Measurements from ENCODE around the gene KLB. TPM values are rescaled to one million over a fixed set of nuclear protein-coding genes. Genes with fewer than 3 reads are reported as not detected.

Gene KLB
- total and polyA plus RNA-seq, 7 donors, result 0.16 to 1.6 (median 1.2) TPM; not detected in 2

DNA sequence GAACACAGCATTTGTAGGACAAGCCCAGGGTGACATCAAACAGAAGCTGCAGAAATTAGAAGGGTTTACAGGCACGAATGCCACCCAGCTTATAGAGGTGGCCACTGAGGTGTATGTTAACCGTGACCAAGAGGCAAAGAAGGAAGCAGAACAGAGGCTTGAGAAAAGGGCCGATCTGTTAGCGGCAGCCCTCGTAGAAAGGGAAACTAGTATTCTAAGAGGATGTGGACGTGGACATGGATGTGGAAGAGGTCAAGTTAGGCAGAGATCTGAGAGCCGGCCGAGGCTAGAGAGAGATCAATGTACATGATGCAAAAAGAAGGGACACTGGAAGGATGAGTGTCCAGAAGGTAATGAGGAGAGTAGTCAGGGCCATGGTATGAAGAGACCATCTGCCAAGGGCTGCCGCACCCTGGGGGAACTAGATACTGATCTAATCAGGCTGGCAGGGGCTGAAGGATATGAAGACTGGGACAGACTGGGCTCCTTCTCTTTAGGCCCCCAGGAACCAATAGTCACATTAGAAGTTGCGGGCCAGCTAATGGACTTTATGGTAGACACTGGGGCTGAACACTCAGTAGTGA is 79.6 kb downstream of the KLB start:
- Histone ChIP-seq H3K4me1 (no peaks in the 10 kb centered on the region), H3K36me3 (no peaks in the 10 kb centered on the region), H3K27ac (no peak overlapping the region), H3K9me3 (no peaks in the 10 kb centered on the region), H3K27me3 (no peaks in the 10 kb centered on the region), H3K4me3 (no peak overlapping the region)
- no peak for DNase-seq
- intact Hi-C loops (cut with DNase I), result no loop called here
- no peak for TF ChIP-seq EP300 (IDR thresholded peaks at IDR 0.05)
- no peak for TF ChIP-seq POLR2AphosphoS5 (IDR thresholded peaks at IDR 0.05)
- no peak for TF ChIP-seq POLR2A (IDR thresholded peaks at IDR 0.05)
- TF ChIP-seq, protein P1, sequence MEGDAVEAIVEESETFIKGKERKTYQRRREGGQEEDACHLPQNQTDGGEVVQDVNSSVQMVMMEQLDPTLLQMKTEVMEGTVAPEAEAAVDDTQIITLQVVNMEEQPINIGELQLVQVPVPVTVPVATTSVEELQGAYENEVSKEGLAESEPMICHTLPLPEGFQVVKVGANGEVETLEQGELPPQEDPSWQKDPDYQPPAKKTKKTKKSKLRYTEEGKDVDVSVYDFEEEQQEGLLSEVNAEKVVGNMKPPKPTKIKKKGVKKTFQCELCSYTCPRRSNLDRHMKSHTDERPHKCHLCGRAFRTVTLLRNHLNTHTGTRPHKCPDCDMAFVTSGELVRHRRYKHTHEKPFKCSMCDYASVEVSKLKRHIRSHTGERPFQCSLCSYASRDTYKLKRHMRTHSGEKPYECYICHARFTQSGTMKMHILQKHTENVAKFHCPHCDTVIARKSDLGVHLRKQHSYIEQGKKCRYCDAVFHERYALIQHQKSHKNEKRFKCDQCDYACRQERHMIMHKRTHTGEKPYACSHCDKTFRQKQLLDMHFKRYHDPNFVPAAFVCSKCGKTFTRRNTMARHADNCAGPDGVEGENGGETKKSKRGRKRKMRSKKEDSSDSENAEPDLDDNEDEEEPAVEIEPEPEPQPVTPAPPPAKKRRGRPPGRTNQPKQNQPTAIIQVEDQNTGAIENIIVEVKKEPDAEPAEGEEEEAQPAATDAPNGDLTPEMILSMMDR (IDR thresholded peaks at IDR 0.05), result no peak
- WGBS, 2 donors, result 88% methylated on average over 10 of the region's 10 CpGs

DNA sequence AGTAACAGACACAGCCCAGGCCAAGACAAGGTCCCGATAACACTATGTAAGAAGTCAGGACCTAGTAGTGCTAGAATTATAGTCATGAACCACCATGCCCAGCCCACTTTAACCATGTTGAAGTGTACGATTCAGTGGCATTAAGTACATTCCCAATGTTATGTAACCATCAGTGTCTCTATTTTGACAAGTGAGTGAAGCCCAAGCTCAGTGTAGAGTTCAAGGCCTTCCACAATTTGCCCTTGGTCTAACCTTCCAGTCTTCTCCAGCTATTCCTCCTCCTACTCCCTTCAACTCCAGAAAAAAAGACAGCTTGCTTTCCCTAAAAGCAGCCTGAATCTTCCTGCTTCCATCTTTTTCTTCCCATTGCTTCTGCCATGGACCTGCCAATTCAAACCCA is 83.6 kb downstream of the KLB start:
- H3K9me3 ChIP-seq, result no peaks in the 10 kb centered on the region
- WGBS, 2 donors, result 94 to 97% methylated on average over 2 of the region's 2 CpGs
- no peak for DNase-seq
- no peaks in the 10 kb centered on the region for H3K36me3 ChIP-seq
- TF ChIP-seq, protein P1 (IDR thresholded peaks at IDR 0.05), result no peak
- TF ChIP-seq POLR2AphosphoS5 (IDR thresholded peaks at IDR 0.05), result no peak
- no peak for TF ChIP-seq POLR2A (IDR thresholded peaks at IDR 0.05)
- no peak for TF ChIP-seq EP300 (IDR thresholded peaks at IDR 0.05)
- H3K4me1 ChIP-seq, result no peaks in the 10 kb centered on the region
- intact Hi-C loops (cut with DNase I), result no loop called here
- no peak overlapping the region for H3K27ac ChIP-seq
- no peak overlapping the region for H3K4me3 ChIP-seq
- no peaks in the 10 kb centered on the region for H3K27me3 ChIP-seq

GRCh38 chr4:39494354-39494753 is 87.6 kb downstream of the KLB start:
- Histone ChIP-seq H3K27ac (no peak overlapping the region), H3K27me3 (no peaks in the 10 kb centered on the region), H3K9me3 (no peaks in the 10 kb centered on the region), H3K36me3 (peaks cover 0 to 15% (median 8%) of the 10 kb centered on the region in 4 donors), H3K4me1 (no peaks in the 10 kb centered on the region), H3K4me3 (no peak overlapping the region)
- no peak for TF ChIP-seq POLR2AphosphoS5 (IDR thresholded peaks at IDR 0.05)
- no peak for DNase-seq
- WGBS, 2 donors, result 95 to 96% methylated on average over 1 of the region's 1 CpG
- intact Hi-C loops (cut with DNase I), result no loop called here

DNA sequence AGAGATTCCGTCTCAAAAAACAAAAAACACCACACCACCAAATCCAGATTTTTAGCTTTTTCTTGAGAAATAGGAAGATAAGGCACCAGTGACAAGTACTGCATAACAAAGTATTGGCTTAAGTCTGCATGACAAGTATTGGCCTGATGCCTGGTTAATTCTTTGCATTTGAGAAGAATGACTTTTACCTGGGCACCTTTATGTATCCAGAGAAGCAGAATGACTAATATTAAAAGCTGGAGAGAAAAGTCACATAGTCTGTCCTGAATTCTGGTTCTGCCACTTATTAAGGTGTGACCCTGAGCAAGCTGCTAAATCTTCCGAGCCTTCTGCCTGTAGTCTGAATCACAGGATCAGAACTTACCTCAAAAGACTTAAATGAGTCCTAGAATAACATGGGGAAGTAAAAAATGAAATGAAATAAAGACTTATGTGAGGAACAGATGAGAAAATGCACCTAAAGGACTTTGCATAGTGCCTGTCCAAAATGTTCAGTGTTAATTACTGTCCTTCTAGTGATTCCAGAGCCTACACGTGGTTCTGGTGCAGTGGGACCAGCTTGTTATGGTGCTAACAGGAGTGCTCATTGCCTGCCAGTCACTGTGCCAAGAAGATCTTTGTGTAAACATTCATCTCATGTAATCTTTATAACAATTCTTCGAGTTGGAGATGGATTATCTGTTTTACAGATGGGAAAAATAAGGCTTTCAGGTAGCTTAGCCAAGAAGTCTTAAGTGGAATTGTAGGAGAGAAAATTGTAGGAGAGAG is 88.9 kb downstream of the KLB start:
- Histone ChIP-seq H3K4me3 (no peak overlapping the region), H3K9me3 (no peaks in the 10 kb centered on the region), H3K4me1 (no peaks in the 10 kb centered on the region), H3K27me3 (no peaks in the 10 kb centered on the region), H3K36me3 (peaks cover 0 to 28% (median 13%) of the 10 kb centered on the region in 4 donors), H3K27ac (no peak overlapping the region)
- intact Hi-C loops (cut with DNase I), result no loop called here
- WGBS, 2 donors, result 49 to 72% methylated on average over 4 of the region's 4 CpGs
- DNase-seq, result no peak
- TF ChIP-seq POLR2AphosphoS5 (IDR thresholded peaks at IDR 0.05), result no peak
- no peak for TF ChIP-seq EP300 (IDR thresholded peaks at IDR 0.05)
- TF ChIP-seq, protein P1 (IDR thresholded peaks at IDR 0.05), result no peak
- no peak for TF ChIP-seq POLR2A (IDR thresholded peaks at IDR 0.05)

DNA sequence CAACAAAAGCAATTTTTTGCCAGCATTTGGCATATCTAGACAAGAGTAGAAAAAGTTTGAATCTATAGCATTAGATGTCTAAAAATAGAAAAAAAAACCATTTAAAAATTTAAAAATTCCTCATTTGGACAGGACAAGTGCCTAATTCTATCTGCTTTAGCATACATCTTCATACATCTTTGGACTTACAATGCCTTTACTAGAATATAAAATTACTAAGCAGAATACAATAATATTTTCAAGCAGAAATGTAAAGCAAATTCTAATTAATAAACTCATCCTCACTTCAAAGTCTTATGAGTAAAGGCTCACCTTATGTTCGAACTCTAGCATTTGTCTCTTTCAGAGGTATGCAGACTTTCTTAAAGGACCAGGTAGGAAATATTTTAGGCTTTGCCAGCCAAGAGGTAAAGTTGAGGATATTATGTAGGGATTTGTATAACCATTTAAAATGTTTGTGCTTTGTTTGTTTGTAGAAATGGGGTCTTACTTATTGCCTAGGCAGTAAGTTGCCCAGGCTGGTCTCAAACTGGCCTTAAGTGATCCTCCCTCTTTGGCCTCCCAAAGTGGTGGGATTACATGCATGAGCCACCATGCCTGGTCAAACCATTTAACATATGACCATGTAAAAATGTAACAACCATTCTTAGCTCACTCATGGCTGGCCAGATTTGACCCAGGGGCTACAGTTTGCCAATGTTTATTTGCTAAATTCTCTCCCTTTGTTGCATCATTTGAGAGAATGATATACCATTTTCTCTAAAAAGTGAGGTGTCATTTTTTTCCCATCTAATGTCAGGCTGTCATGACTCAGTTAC is 91.4 kb downstream of the KLB start:
- TF ChIP-seq POLR2AphosphoS5 (IDR thresholded peaks at IDR 0.05), result no peak
- TF ChIP-seq EP300 (IDR thresholded peaks at IDR 0.05), result no peak
- TF ChIP-seq, protein P1 (IDR thresholded peaks at IDR 0.05), result no peak
- no peak for TF ChIP-seq POLR2A (IDR thresholded peaks at IDR 0.05)
- WGBS, 2 donors, result 92 to 93% methylated on average over 1 of the region's 1 CpG
- no peak overlapping the region for H3K4me3 ChIP-seq
- no peak for DNase-seq
- H3K4me1 ChIP-seq, result no peaks in the 10 kb centered on the region
- peaks cover 0 to 52% (median 28%) of the 10 kb centered on the region in 4 donors for H3K36me3 ChIP-seq
- no peaks in the 10 kb centered on the region for H3K27me3 ChIP-seq
- no peak overlapping the region for H3K27ac ChIP-seq
- intact Hi-C loops (cut with DNase I), result no loop called here
- H3K9me3 ChIP-seq, result no peaks in the 10 kb centered on the region

All from sigmoid colon (tissue), 7 donors.